ENCODE data around the gene COL4A2. TPM values are rescaled to one million over a fixed set of nuclear protein-coding genes. Genes with fewer than 3 reads are reported as not detected.

The COL4A2 gene
- total RNA-seq, 4 donors from 2014 or later: 419 to 931 (median 555) TPM

GRCh38 chr13:110290153-110290552, 16.9 kb upstream of the COL4A2 start:
- Histone ChIP-seq H3K27ac (replicated peaks in 1 of 4) (peak overlapping the region; percentile 73 to 99 (median 78)), H3K27me3 (no peaks in the 10 kb centered on the region), H3K36me3 (peaks cover 0 to 18% (median 11%) of the 10 kb centered on the region in 4 donors), H3K4me1 (peaks cover 54 to 94% (median 83%) of the 10 kb centered on the region in 4 donors), H3K4me3 (no peak overlapping the region), H3K9me3 (no peaks in the 10 kb centered on the region)
- intact Hi-C loops (cut with DNase I): no loop called here
- WGBS: 72% methylated on average over 10 of the region's 10 CpGs
- no peak for TF ChIP-seq EP300 (IDR thresholded peaks at IDR 0.05)
- peak in 1 of 3 experiments; percentile 8 for TF ChIP-seq CTCF (IDR thresholded peaks at IDR 0.05)
- no peak for TF ChIP-seq POLR2AphosphoS5 (IDR thresholded peaks at IDR 0.05)
- no peak for TF ChIP-seq POLR2A (IDR thresholded peaks at IDR 0.05; ENCODE audit: low read depth)
- DNase-seq (ENCODE audit: extremely low spot score): no peak

DNA sequence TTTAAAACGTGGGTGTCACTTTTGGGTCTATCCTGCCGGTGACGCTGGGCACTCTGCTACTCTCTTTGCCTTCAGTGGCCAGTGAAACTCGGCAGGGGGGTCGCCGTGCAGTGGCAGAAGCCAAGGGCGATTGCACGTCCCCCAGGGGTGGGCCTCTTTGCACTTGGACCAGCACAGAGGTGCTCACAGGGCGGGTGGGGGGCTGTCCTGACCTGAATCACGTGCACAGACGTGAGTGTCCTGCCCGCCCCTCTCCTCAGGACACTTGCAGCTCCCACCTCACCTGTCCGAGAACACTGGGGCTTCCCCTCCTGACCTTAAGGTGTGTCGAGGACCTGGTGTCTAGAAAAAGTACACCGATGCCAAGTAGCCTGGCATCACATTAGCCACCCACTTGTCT, 16.3 kb upstream of the COL4A2 start:
- intact Hi-C loops (cut with DNase I): no loop called here
- 77% methylated on average over 15 of the region's 15 CpGs for WGBS
- no peak for DNase-seq (ENCODE audit: extremely low spot score)
- H3K27me3 ChIP-seq: no peaks in the 10 kb centered on the region
- H3K4me3 ChIP-seq: no peak overlapping the region
- peaks cover 51 to 94% (median 84%) of the 10 kb centered on the region in 4 donors for H3K4me1 ChIP-seq
- H3K36me3 ChIP-seq: peaks cover 0 to 18% (median 11%) of the 10 kb centered on the region in 4 donors
- no peak for TF ChIP-seq POLR2A (IDR thresholded peaks at IDR 0.05; ENCODE audit: low read depth)
- no peak for TF ChIP-seq CTCF (IDR thresholded peaks at IDR 0.05)
- no peak for TF ChIP-seq EP300 (IDR thresholded peaks at IDR 0.05)
- no peak for TF ChIP-seq POLR2AphosphoS5 (IDR thresholded peaks at IDR 0.05)
- no peaks in the 10 kb centered on the region for H3K9me3 ChIP-seq
- peak overlapping the region; percentile 73 to 99 (median 78) for H3K27ac ChIP-seq (replicated peaks in 1 of 4)

GRCh38 chr13:110291286-110291685, 15.8 kb upstream of the COL4A2 start:
- DNase-seq (ENCODE audit: extremely low spot score): no peak
- Histone ChIP-seq H3K36me3 (peaks cover 0 to 18% (median 11%) of the 10 kb centered on the region in 4 donors), H3K27me3 (no peaks in the 10 kb centered on the region), H3K4me1 (peaks cover 51 to 94% (median 84%) of the 10 kb centered on the region in 4 donors), H3K9me3 (no peaks in the 10 kb centered on the region), H3K27ac (replicated peaks in 1 of 4) (peak overlapping the region; percentile 73 to 99 (median 78)), H3K4me3 (no peak overlapping the region)
- 93% methylated on average over 6 of the region's 9 CpGs for WGBS
- intact Hi-C loops (cut with DNase I): no loop called here
- TF ChIP-seq POLR2AphosphoS5 (IDR thresholded peaks at IDR 0.05) (no peak), EP300 (IDR thresholded peaks at IDR 0.05) (no peak), CTCF (IDR thresholded peaks at IDR 0.05) (no peak), POLR2A (IDR thresholded peaks at IDR 0.05; ENCODE audit: low read depth) (no peak)

- no peak for DNase-seq (ENCODE audit: extremely low spot score)
- Histone ChIP-seq H3K4me3 (no peak overlapping the region), H3K27ac (replicated peaks in 1 of 4) (peak overlapping the region; percentile 35 to 99 (median 68)), H3K27me3 (no peaks in the 10 kb centered on the region), H3K4me1 (peaks cover 47 to 94% (median 83%) of the 10 kb centered on the region in 4 donors), H3K36me3 (peaks cover 0 to 13% (median 9%) of the 10 kb centered on the region in 4 donors), H3K9me3 (no peaks in the 10 kb centered on the region)
- no peak for TF ChIP-seq POLR2A (IDR thresholded peaks at IDR 0.05; ENCODE audit: low read depth)
- no peak for TF ChIP-seq POLR2AphosphoS5 (IDR thresholded peaks at IDR 0.05)
- no peak for TF ChIP-seq EP300 (IDR thresholded peaks at IDR 0.05)
- intact Hi-C loops (cut with DNase I): no loop called here
- 89% methylated on average over 5 of the region's 7 CpGs for WGBS
Observed at GRCh38 chr13:110293037-110293436, 14.0 kb upstream of the COL4A2 start.

- no peaks in the 10 kb centered on the region for H3K9me3 ChIP-seq
- intact Hi-C loops (cut with DNase I): no loop called here
- WGBS: 29% methylated on average over 3 of the region's 3 CpGs
- peaks cover 0 to 8% (median 8%) of the 10 kb centered on the region in 4 donors for H3K36me3 ChIP-seq
- peaks cover 51 to 97% (median 89%) of the 10 kb centered on the region in 4 donors for H3K4me1 ChIP-seq
- no peaks in the 10 kb centered on the region for H3K27me3 ChIP-seq
- peak overlapping the region; percentile 59 to 99 (median 68) for H3K27ac ChIP-seq (replicated peaks in 1 of 4)
- DNase-seq (ENCODE audit: extremely low spot score): no peak
- TF ChIP-seq EP300 (IDR thresholded peaks at IDR 0.05): no peak
- no peak for TF ChIP-seq POLR2A (IDR thresholded peaks at IDR 0.05; ENCODE audit: low read depth)
- no peak for TF ChIP-seq POLR2AphosphoS5 (IDR thresholded peaks at IDR 0.05)
- TF ChIP-seq CTCF (IDR thresholded peaks at IDR 0.05): no peak
- no peak overlapping the region for H3K4me3 ChIP-seq
Observed at GRCh38 chr13:110293649-110294048, 13.4 kb upstream of the COL4A2 start.

All from esophagus muscularis mucosa (tissue), 4 donors.